SHP77 (cell line): ENCODE results near the gene UNC80.

ENCODE experiments used
- DNase-seq, 2 experiments: peaks; one replicate each; lab custom pipeline; 2025; lab: John Stamatoyannopoulos, UW

The UNC80 gene

GRCh38 chr2:209806318-209806717 lies 34.7 kb downstream of the UNC80 start:
- DNase-seq: no peak

GRCh38 chr2:209808521-209808920 lies 36.9 kb downstream of the UNC80 start:
- DNase-seq: no peak

GRCh38 chr2:209809256-209809655 lies 37.6 kb downstream of the UNC80 start:
- no peak for DNase-seq

GRCh38 chr2:209817844-209818271 lies 46.2 kb downstream of the UNC80 start:
- DNase-seq: no peak

- no peak for DNase-seq
Observed at GRCh38 chr2:209818939-209819338, 47.3 kb downstream of the UNC80 start.

GRCh38 chr2:209821806-209822205 lies 50.2 kb downstream of the UNC80 start:
- no peak for DNase-seq

- DNase-seq: no peak
Observed at GRCh38 chr2:209823484-209823883, 51.9 kb downstream of the UNC80 start.

- no peak for DNase-seq
Observed at GRCh38 chr2:209824391-209824790, 52.8 kb downstream of the UNC80 start.

GRCh38 chr2:209830722-209831465 lies 59.3 kb downstream of the UNC80 start:
- DNase-seq: no peak

GRCh38 chr2:209834767-209835166 lies 63.1 kb downstream of the UNC80 start:
- DNase-seq: no peak

- DNase-seq: peak; percentile 43 to 61
Observed at GRCh38 chr2:209840434-209840833, 68.8 kb downstream of the UNC80 start.

GRCh38 chr2:209845666-209846065 lies 74.0 kb downstream of the UNC80 start:
- DNase-seq: no peak

- no peak for DNase-seq
Observed at GRCh38 chr2:209864716-209865295, 93.2 kb downstream of the UNC80 start.

GRCh38 chr2:209868271-209868994 lies 96.8 kb downstream of the UNC80 start:
- DNase-seq: no peak

- no peak for DNase-seq
Observed at GRCh38 chr2:209870067-209870466, 98.4 kb downstream of the UNC80 start.

- no peak for DNase-seq
Observed at GRCh38 chr2:209872675-209873074, 101.0 kb downstream of the UNC80 start.

GRCh38 chr2:209875270-209875669 lies 103.6 kb downstream of the UNC80 start:
- DNase-seq: no peak

- no peak for DNase-seq
Observed at GRCh38 chr2:209876211-209876610, 104.6 kb downstream of the UNC80 start.

GRCh38 chr2:209878701-209879100 lies 107.1 kb downstream of the UNC80 start:
- DNase-seq: no peak

GRCh38 chr2:209900638-209901037 lies 129.0 kb downstream of the UNC80 start:
- no peak for DNase-seq

- no peak for DNase-seq
Observed at GRCh38 chr2:209901172-209901571, 129.5 kb downstream of the UNC80 start.

GRCh38 chr2:209905691-209906090 lies 134.1 kb downstream of the UNC80 start:
- peak in 1 of 2 experiments; percentile 1 for DNase-seq

GRCh38 chr2:209907746-209908145 lies 136.1 kb downstream of the UNC80 start:
- DNase-seq: no peak
